HFF-Myc (cell line): ENCODE measurements around the gene SPATA16.

Source experiments
- DNase-seq: peaks from one replicate; pipeline ENCODE4 v3.0.0-alpha.2; 2011; ENCODE audit warnings: low read depth; ENCODE audit errors: extremely low read depth
- H3K4me3 ChIP-seq: replicated peaks from 2 replicates; pipeline ENCODE4 v1.5.1; 2011; ENCODE audit warnings: low read depth, mild to moderate bottlenecking, control low read depth, low read length
- CTCF ChIP-seq: IDR thresholded peaks from 2 replicates; pipeline ENCODE4 v1.5.1; 2012; ENCODE audit warnings: mild to moderate bottlenecking, low read depth, low read length, control low read depth; ENCODE audit errors: missing control alignments

The SPATA16 gene

GRCh38 chr3:172982736-172983364 is 158.2 kb downstream of the SPATA16 start:
- TF ChIP-seq CTCF: no peak
- DNase-seq: no peak
- no peak overlapping the region for H3K4me3 ChIP-seq

DNA sequence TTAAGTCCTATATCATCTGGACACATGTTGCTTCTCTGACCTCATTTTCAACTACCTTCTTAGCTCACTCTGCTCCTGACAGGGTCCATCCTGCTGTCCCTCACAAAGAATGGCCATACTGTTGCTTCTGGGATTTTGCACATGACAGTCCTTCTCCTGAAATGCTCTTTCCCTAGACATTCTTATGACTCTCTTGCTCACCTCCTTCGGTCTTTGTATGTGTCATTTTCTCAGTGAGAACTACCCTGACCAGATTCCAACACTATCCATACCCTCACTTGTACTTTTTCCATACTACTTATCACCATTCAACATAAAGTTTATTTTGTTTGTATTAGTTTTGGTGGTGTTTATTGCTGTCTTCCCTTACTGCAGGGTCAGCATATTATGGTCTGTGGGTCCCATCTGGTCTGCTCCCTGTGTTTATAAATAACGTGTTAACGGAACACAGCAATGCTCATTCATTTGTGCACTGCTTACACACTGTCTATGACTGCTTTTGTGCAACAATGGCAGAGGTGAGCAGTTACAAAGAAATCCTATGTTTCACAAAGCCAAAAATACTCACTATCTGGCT is 159.5 kb downstream of the SPATA16 start:
- TF ChIP-seq CTCF: no peak
- DNase-seq: no peak
- H3K4me3 ChIP-seq: no peak overlapping the region

DNA sequence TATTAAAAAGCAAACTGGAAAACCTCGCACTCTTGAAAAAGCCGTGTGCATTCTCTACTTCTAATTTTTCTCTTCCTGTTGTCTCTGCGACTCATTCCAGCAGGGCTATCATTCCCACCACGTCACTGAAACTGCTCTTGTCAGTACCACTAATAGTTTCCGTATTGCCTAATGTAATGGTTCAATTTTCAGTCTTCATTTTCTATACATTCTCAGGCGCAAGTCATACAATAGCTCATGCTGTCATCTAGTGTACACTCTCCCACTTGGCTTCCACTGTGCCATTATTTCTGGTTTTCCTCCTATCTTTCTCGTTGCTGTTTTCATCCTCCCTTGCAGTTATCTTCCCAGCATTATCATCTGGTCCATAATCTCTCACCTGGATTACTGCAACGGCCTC is 160.2 kb downstream of the SPATA16 start:
- H3K4me3 ChIP-seq: no peak overlapping the region
- DNase-seq: no peak
- TF ChIP-seq CTCF: no peak

DNA sequence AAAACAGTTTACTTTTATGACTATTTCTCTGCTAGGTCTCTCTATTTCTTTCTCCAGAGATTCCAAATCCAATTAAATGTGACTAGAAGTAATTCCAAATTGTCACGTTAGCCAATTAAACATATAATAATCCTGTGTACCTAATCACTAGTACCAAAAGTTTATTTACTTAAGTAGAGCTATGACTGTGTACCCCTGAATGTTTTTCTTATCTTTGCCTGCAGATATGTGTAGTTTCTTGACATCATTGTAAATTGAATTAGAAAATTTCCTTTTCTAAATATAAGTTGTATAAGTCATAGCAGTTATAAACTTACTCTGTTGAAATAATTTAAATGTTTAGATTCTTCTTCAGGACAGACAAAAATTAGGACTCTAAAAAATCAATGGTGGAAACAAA is 163.3 kb downstream of the SPATA16 start:
- no peak overlapping the region for H3K4me3 ChIP-seq
- no peak for TF ChIP-seq CTCF
- DNase-seq: no peak

- TF ChIP-seq CTCF: no peak
- no peak for DNase-seq
- no peak overlapping the region for H3K4me3 ChIP-seq
Observed at GRCh38 chr3:172974969-172975368, 166.1 kb downstream of the SPATA16 start.

GRCh38 chr3:172973799-172974198 is 167.2 kb downstream of the SPATA16 start:
- no peak for TF ChIP-seq CTCF
- no peak overlapping the region for H3K4me3 ChIP-seq
- no peak for DNase-seq

- TF ChIP-seq CTCF: no peak
Observed at GRCh38 chr3:172972717-172973116, 168.3 kb downstream of the SPATA16 start.

More at GRCh38 chr3:172972717-172973116, 168.3 kb downstream of the SPATA16 start:
- no peak for DNase-seq
- H3K4me3 ChIP-seq: no peak overlapping the region
